GM12892 (cell line): Measurements from ENCODE around the gene LCP2.

Experiments
- POLR2A ChIP-seq: IDR thresholded peaks from 2 replicates; pipeline ENCODE4 v1.6.1; 2011; ENCODE audit warnings: low read depth, low read length, control low read depth
- POLR2AphosphoS5 ChIP-seq: IDR thresholded peaks from 2 replicates; pipeline ENCODE4 v1.6.1; 2011; ENCODE audit warnings: low read depth, low read length, control low read depth
- TAF1 ChIP-seq: IDR thresholded peaks from 2 replicates; pipeline ENCODE4 v1.6.1; 2011; ENCODE audit warnings: low read depth, mild to moderate bottlenecking, control low read depth, low read length, borderline replicate concordance

DNA sequence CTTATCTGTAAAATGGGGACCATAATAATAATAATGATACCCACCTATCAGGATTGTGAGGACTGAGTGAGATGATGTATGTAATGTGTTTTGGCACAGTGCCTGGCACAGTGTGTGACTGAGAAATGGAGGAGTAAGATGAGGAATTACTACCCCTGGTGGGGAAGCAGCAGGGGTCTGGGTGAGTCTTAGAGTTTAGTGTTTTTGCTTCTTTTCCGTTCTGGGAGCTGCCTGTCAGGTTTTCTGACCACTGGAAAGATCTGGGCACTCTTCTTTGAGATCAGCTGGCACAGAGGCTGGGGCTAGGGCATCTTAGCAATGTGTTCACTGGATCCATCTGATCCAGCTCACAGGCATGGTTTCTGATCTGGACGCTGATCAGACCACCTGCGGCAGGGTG is 8.5 kb downstream of the LCP2 start:
- TF ChIP-seq POLR2A (no peak), POLR2AphosphoS5 (no peak), TAF1 (no peak)
